ENCODE data around the gene BCS1L. TPM values are rescaled to one million over a fixed set of nuclear protein-coding genes. Genes with fewer than 3 reads are reported as not detected.

The BCS1L gene
- total RNA-seq: 10 to 100 TPM; 19.7 to 34.1 (median 28.0) TPM
- long read RNA-seq, partial matches to known transcripts: 2 of 6 reads
- long read RNA-seq, other reads (novel, unspliced or antisense): 0 of 6 reads

GRCh38 chr2:218659258-218659987 is at the start of gene BCS1L, which contains the start of gene ZNF142:
BCS1L (plus strand) TSS chr2:218659683; CDS start chr2:218660988, 1,305 bp downstream.
ZNF142 (minus strand) TSS chr2:218659623; CDS start chr2:218656429, 3,194 bp downstream.
- H3K27me3 ChIP-seq: no peaks in the 10 kb centered on the region
- 0% methylated on average over 39 of the region's 49 CpGs for WGBS (ENCODE audit: insufficient coverage, low coverage, low lambda C conversion rate, missing lambda C conversion rate)
- ATAC-seq: peak; percentile 99

DNA sequence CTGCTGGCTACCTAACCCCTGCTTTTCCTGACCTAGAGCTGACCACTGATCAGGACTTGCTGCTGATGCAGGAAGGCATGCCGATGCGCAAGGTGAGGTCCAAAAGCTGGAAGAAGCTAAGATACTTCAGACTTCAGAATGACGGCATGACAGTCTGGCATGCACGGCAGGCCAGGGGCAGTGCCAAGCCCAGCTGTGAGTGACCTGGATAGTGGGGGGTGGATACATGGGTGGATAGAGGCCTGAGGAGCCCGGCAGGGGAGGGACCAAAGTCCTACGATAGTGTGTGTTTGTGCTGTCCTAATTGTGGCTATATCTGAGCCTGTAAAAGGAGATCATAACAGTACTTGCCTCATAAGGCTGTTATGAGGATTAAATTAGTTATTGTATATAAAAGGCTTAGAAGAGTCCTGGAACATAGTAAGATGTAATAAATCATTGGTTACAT is 43.6 kb upstream of the BCS1L start:
- WGBS (ENCODE audit: insufficient coverage, low coverage, low lambda C conversion rate, missing lambda C conversion rate): 40% methylated on average over 4 of the region's 6 CpGs
- DNase-seq: peak; percentile 74 to 83 (median 78)
- no peaks in the 10 kb centered on the region for H3K36me3 ChIP-seq
- no peaks in the 10 kb centered on the region for H3K4me1 ChIP-seq
- intact Hi-C loops (cut with DNase I): no loop called here
- ATAC-seq: peak; percentile 100
- peak overlapping the region in 1 of 3 donors; percentile 5 for H3K27ac ChIP-seq
- H3K27me3 ChIP-seq: no peaks in the 10 kb centered on the region
- no peak overlapping the region for H3K4me3 ChIP-seq
- no peaks in the 10 kb centered on the region for H3K9me3 ChIP-seq
- TF ChIP-seq, protein P1, sequence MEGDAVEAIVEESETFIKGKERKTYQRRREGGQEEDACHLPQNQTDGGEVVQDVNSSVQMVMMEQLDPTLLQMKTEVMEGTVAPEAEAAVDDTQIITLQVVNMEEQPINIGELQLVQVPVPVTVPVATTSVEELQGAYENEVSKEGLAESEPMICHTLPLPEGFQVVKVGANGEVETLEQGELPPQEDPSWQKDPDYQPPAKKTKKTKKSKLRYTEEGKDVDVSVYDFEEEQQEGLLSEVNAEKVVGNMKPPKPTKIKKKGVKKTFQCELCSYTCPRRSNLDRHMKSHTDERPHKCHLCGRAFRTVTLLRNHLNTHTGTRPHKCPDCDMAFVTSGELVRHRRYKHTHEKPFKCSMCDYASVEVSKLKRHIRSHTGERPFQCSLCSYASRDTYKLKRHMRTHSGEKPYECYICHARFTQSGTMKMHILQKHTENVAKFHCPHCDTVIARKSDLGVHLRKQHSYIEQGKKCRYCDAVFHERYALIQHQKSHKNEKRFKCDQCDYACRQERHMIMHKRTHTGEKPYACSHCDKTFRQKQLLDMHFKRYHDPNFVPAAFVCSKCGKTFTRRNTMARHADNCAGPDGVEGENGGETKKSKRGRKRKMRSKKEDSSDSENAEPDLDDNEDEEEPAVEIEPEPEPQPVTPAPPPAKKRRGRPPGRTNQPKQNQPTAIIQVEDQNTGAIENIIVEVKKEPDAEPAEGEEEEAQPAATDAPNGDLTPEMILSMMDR (IDR thresholded peaks at IDR 0.05): no peak
- no peak for TF ChIP-seq POLR2A (IDR thresholded peaks at IDR 0.05)

More at GRCh38 chr2:218659258-218659987, at the start of gene BCS1L, which contains the start of gene ZNF142:
- Histone ChIP-seq H3K36me3 (peaks cover 0 to 49% (median 14%) of the 10 kb centered on the region in 4 donors), H3K4me1 (peaks cover 0 to 18% (median 3%) of the 10 kb centered on the region in 4 donors), H3K9me3 (no peaks in the 10 kb centered on the region), H3K27ac (peak within 1 kb of the TSS in 2 of 3 donors; percentile 8 to 42), H3K4me3 (peak within 1 kb of the TSS; percentile 70 to 97 (median 72))
- intact Hi-C loops (cut with DNase I): loop anchor here in 1 of 2 donors (10.0 kb wide), 1 partner anchor 255 kb away; no protein-coding TSS in a partner anchor
- peak; percentile 92 to 95 (median 95) for DNase-seq
- peak; percentile 54 for TF ChIP-seq POLR2A (IDR thresholded peaks at IDR 0.05)
- TF ChIP-seq, protein P1 (IDR thresholded peaks at IDR 0.05): no peak

- intact Hi-C loops (cut with DNase I): no loop called here
- H3K27ac ChIP-seq: no peak overlapping the region
- ATAC-seq (no peak), DNase-seq (no peak)
- no peaks in the 10 kb centered on the region for H3K27me3 ChIP-seq
- 82% methylated on average over 4 of the region's 9 CpGs for WGBS (ENCODE audit: insufficient coverage, low coverage, low lambda C conversion rate, missing lambda C conversion rate)
- H3K4me3 ChIP-seq: no peak overlapping the region
- peaks cover 0 to 5% (median 0%) of the 10 kb centered on the region in 4 donors for H3K4me1 ChIP-seq
- H3K36me3 ChIP-seq: no peaks in the 10 kb centered on the region
- no peaks in the 10 kb centered on the region for H3K9me3 ChIP-seq
- TF ChIP-seq POLR2A (IDR thresholded peaks at IDR 0.05): no peak
- TF ChIP-seq, protein P1 (IDR thresholded peaks at IDR 0.05): no peak
Observed at GRCh38 chr2:218618102-218618860, 41.2 kb upstream of the BCS1L start.

GRCh38 chr2:218621007-218621406 is 38.5 kb upstream of the BCS1L start:
- Histone ChIP-seq H3K27ac (no peak overlapping the region), H3K36me3 (no peaks in the 10 kb centered on the region), H3K4me3 (no peak overlapping the region), H3K4me1 (peaks cover 0 to 5% (median 0%) of the 10 kb centered on the region in 4 donors), H3K27me3 (no peaks in the 10 kb centered on the region), H3K9me3 (no peaks in the 10 kb centered on the region)
- DNase-seq (no peak), ATAC-seq (no peak)
- WGBS (ENCODE audit: insufficient coverage, low coverage, low lambda C conversion rate, missing lambda C conversion rate): 80% methylated on average over 7 of the region's 7 CpGs
- TF ChIP-seq, protein P1 (IDR thresholded peaks at IDR 0.05): no peak
- TF ChIP-seq POLR2A (IDR thresholded peaks at IDR 0.05): no peak
- intact Hi-C loops (cut with DNase I): no loop called here

Measured in right lobe of liver (tissue), 6 donors.